Measurements from ENCODE around the gene NEK1.
"Not testable (repeated sequence)": the region's sequence is repeated elsewhere in the genome, so short reads cannot be mapped to it uniquely, and the experiment has no call there.

The NEK1 gene

GRCh38 chr4:169494234-169494633 is 118.1 kb downstream of the NEK1 start:
- not testable (repeated sequence) for DNase-seq (ENCODE audit: low spot score)

- no peak for DNase-seq (ENCODE audit: low spot score)
Observed at GRCh38 chr4:169493164-169493524, 119.2 kb downstream of the NEK1 start.

GRCh38 chr4:169492436-169493163 is 119.8 kb downstream of the NEK1 start:
- DNase-seq (ENCODE audit: low spot score), result peak; percentile 72

GRCh38 chr4:169491211-169491610 is 121.2 kb downstream of the NEK1 start:
- DNase-seq (ENCODE audit: low spot score), result no peak

GRCh38 chr4:169489306-169489705 is 123.1 kb downstream of the NEK1 start:
- no peak for DNase-seq (ENCODE audit: low spot score)

- peak; percentile 52 for DNase-seq (ENCODE audit: low spot score)
Observed at GRCh38 chr4:169485791-169486742, 126.3 kb downstream of the NEK1 start.

GRCh38 chr4:169485086-169485485 is 127.3 kb downstream of the NEK1 start:
- DNase-seq (ENCODE audit: low spot score), result no peak

GRCh38 chr4:169484485-169484884 is 127.9 kb downstream of the NEK1 start:
- DNase-seq (ENCODE audit: low spot score), result peak; percentile 18

- no peak for DNase-seq (ENCODE audit: low spot score)
Observed at GRCh38 chr4:169464080-169464479, 148.3 kb downstream of the NEK1 start.

GRCh38 chr4:169460081-169460480 is 152.3 kb downstream of the NEK1 start:
- DNase-seq (ENCODE audit: low spot score), result no peak

GRCh38 chr4:169458575-169458974 is 153.8 kb downstream of the NEK1 start:
- no peak for DNase-seq (ENCODE audit: low spot score)

GRCh38 chr4:169452644-169453043 is 159.7 kb downstream of the NEK1 start:
- not testable (repeated sequence) for DNase-seq (ENCODE audit: low spot score)

- not testable (repeated sequence) for DNase-seq (ENCODE audit: low spot score)
Observed at GRCh38 chr4:169448935-169449334, 163.4 kb downstream of the NEK1 start.

- DNase-seq (ENCODE audit: low spot score), result no peak
Observed at GRCh38 chr4:169446824-169447223, 165.6 kb downstream of the NEK1 start.

- no peak for DNase-seq (ENCODE audit: low spot score)
Observed at GRCh38 chr4:169443748-169444147, 168.6 kb downstream of the NEK1 start.

- no peak for DNase-seq (ENCODE audit: low spot score)
Observed at GRCh38 chr4:169440446-169440845, 171.9 kb downstream of the NEK1 start.

- no peak for DNase-seq (ENCODE audit: low spot score)
Observed at GRCh38 chr4:169439244-169439643, 173.1 kb downstream of the NEK1 start.

GRCh38 chr4:169438057-169438480 is 174.3 kb downstream of the NEK1 start:
- DNase-seq (ENCODE audit: low spot score), result no peak

- no peak for DNase-seq (ENCODE audit: low spot score)
Observed at GRCh38 chr4:169437299-169438047, 174.9 kb downstream of the NEK1 start.

- DNase-seq (ENCODE audit: low spot score), result no peak
Observed at GRCh38 chr4:169436734-169437133, 175.6 kb downstream of the NEK1 start.

GRCh38 chr4:169428376-169428775 is 184.0 kb downstream of the NEK1 start:
- DNase-seq (ENCODE audit: low spot score), result no peak

GRCh38 chr4:169427727-169428126 is 184.7 kb downstream of the NEK1 start:
- not testable (repeated sequence) for DNase-seq (ENCODE audit: low spot score)

Data from COLO829 (cell line).